H1 (cell line): Measurements from ENCODE around the gene ENTPD2. TPM values are rescaled to one million over a fixed set of nuclear protein-coding genes. Genes with fewer than 3 reads are reported as not detected.
A peak's percentile ranks its signal among the peaks of the same experiment; 100 is the strongest.

ENCODE experiments used
- CTCF ChIA-PET: fragments of 300-600 bp; sonication (Branson Sonifier 250); formaldehyde crosslinking; loops from one replicate; lab custom pipeline; 2021; ENCODE audit not compliant: partially characterized antibody; lab: Charles Lee
- POLR2A ChIA-PET: fragments of 300-600 bp; sonication (Branson Sonifier 250); formaldehyde crosslinking; loops from one replicate; lab custom pipeline; 2021; ENCODE audit warnings: inconsistent platforms; ENCODE audit not compliant: partially characterized antibody; lab: Charles Lee
- DNase-seq, 2 experiments: peaks; one replicate each; pipeline versions ENCODE4 v3.0.0 to v3.0.0-alpha.2; 2010 to 2022; ENCODE audit warnings: low spot score in 2 of 2, low read depth in 1 of 2, mixed read lengths in 1 of 2
- FAIRE-seq: peaks from 2 replicates; lab custom pipeline; 2011; peaks lifted over from hg19 to GRCh38; lab: Jason Lieb, UNC
- H2AFZ ChIP-seq: 2 replicates; pipeline ENCODE4 v1.8.1; 2012; ENCODE audit warnings: low read length, inconsistent platforms
- H2AK5ac ChIP-seq: 2 replicates; pipeline ENCODE4 v1.6.1; 2013; ENCODE audit warnings: low read depth, low read length
- H2BK120ac ChIP-seq: replicated peaks from 2 replicates; pipeline ENCODE3; 2013; ENCODE audit warnings: low read depth, low read length, inconsistent platforms
- H2BK12ac ChIP-seq: 2 replicates; pipeline ENCODE4 v1.6.1; 2013; ENCODE audit warnings: low read depth, low read length
- H2BK15ac ChIP-seq: 2 replicates; pipeline ENCODE4 v1.6.1; 2013; ENCODE audit warnings: low read length
- H2BK20ac ChIP-seq: 2 replicates; pipeline ENCODE4 v1.6.1; 2013; ENCODE audit warnings: low read length
- H2BK5ac ChIP-seq: 2 replicates; pipeline ENCODE4 v1.6.1; 2013; ENCODE audit warnings: low read depth, low read length
- H3K14ac ChIP-seq: 2 replicates; pipeline ENCODE4 v1.6.1; 2013; ENCODE audit warnings: inconsistent platforms; ENCODE audit not compliant: insufficient read length
- H3K18ac ChIP-seq: 2 replicates; pipeline ENCODE4 v1.6.1; 2013; ENCODE audit warnings: low read length; ENCODE audit errors: extremely low read depth
- H3K23ac ChIP-seq: 2 replicates; pipeline ENCODE4 v1.6.1; 2013; ENCODE audit warnings: inconsistent platforms; ENCODE audit not compliant: insufficient read length
- H3K23me2 ChIP-seq: 2 replicates; pipeline ENCODE4 v1.6.1; 2013; ENCODE audit warnings: low read depth, low read length
- H3K27ac ChIP-seq: 2 replicates; pipeline ENCODE4 v1.6.1; 2011; ENCODE audit warnings: low read depth, low read length, inconsistent platforms
- H3K27me3 ChIP-seq, 4 experiments: replicated peaks in 1 of 4; 1 replicate in 1 of 4; 2 replicates in 3 of 4; pipeline versions ENCODE4 v1.6.1 to v1.8.1; 2011 to 2013; ENCODE audit warnings: low read length in 3 of 4, mild to moderate bottlenecking in 3 of 4, inconsistent platforms in 2 of 4, mixed read lengths in 2 of 4, moderate library complexity in 1 of 4; ENCODE audit not compliant: control insufficient read depth in 3 of 4, insufficient read depth in 3 of 4; ENCODE audit errors: extremely low read depth in 1 of 4
- H3K36me3 ChIP-seq, 4 experiments: 2 replicates each; pipeline versions ENCODE4 v1.6.1 to v1.8.1; 2011 to 2013; ENCODE audit warnings: mild to moderate bottlenecking in 4 of 4, low read length in 3 of 4, moderate library complexity in 2 of 4, control low read depth in 1 of 4, inconsistent platforms in 1 of 4; ENCODE audit not compliant: insufficient read depth in 4 of 4, control insufficient read depth in 2 of 4
- H3K4ac ChIP-seq: replicated peaks from 2 replicates; pipeline ENCODE3; 2013; ENCODE audit warnings: low read length, low read depth, mixed read lengths, inconsistent platforms; ENCODE audit not compliant: insufficient read length
- H3K4me1 ChIP-seq, 4 experiments: replicated peaks in 1 of 4; 1 replicate in 1 of 4; 2 replicates in 3 of 4; pipeline versions ENCODE4 v1.6.1 to v1.8.1; 2011 to 2013; ENCODE audit warnings: low read length in 3 of 4, inconsistent platforms in 2 of 4, mixed read lengths in 1 of 4; ENCODE audit not compliant: insufficient read depth in 4 of 4, control insufficient read depth in 3 of 4
- H3K4me2 ChIP-seq, 2 experiments: 2 replicates each; pipeline versions ENCODE4 v1.6.1 to v1.8.1; 2011 to 2013; ENCODE audit warnings: low read depth in 2 of 2, low read length in 2 of 2, control low read depth in 1 of 2, inconsistent platforms in 1 of 2, mild to moderate bottlenecking in 1 of 2; ENCODE audit not compliant: insufficient read depth in 1 of 2
- H3K4me3 ChIP-seq, 4 experiments: fragments of 200-600, 300-600 bp in 1 of 4; sonication (generic), shearing (Covaris generic), sonication (Bioruptor Twin) in 1 of 4; 2 replicates each; pipeline versions ENCODE4 v1.5.1 to v1.8.1; 2011 to 2016; ENCODE audit warnings: low read length in 4 of 4, low read depth in 3 of 4, control low read depth in 2 of 4, inconsistent platforms in 2 of 4, mild to moderate bottlenecking in 2 of 4, mixed read lengths in 1 of 4, moderate library complexity in 1 of 4; ENCODE audit not compliant: insufficient read depth in 2 of 4; ENCODE audit errors: extremely low read depth in 1 of 4
- H3K56ac ChIP-seq: replicated peaks from 2 replicates; pipeline ENCODE3; 2013; ENCODE audit warnings: low read depth, mild to moderate bottlenecking, mixed read lengths, low read length, inconsistent platforms; ENCODE audit not compliant: insufficient read length
- H3K79me1 ChIP-seq: 2 replicates; pipeline ENCODE4 v1.6.1; 2013; ENCODE audit warnings: low read depth, low read length, control low read depth
- H3K79me2 ChIP-seq, 2 experiments: 2 replicates each; pipeline versions ENCODE4 v1.6.1 to v1.8.1; 2012 to 2013; ENCODE audit warnings: low read length in 2 of 2, mild to moderate bottlenecking in 2 of 2, inconsistent platforms in 1 of 2; ENCODE audit not compliant: insufficient read depth in 2 of 2, control insufficient read depth in 1 of 2
- H3K9ac ChIP-seq, 4 experiments: replicated peaks in 1 of 4; 1 replicate in 1 of 4; 2 replicates in 3 of 4; pipeline versions ENCODE4 v1.6.1 to v1.8.1; 2011 to 2013; ENCODE audit warnings: low read depth in 3 of 4, low read length in 3 of 4, control low read depth in 2 of 4, mild to moderate bottlenecking in 2 of 4, moderate library complexity in 2 of 4, inconsistent platforms in 1 of 4; ENCODE audit errors: extremely low read depth in 1 of 4
- H3K9me3 ChIP-seq, 2 experiments: 2 replicates each; pipeline versions ENCODE4 v1.6.1 to v1.8.1; 2012 to 2013; ENCODE audit warnings: mild to moderate bottlenecking in 2 of 2, moderate library complexity in 2 of 2, control low read depth in 1 of 2, inconsistent platforms in 1 of 2, low read depth in 1 of 2, low read length in 1 of 2, mixed read lengths in 1 of 2; ENCODE audit not compliant: insufficient read depth in 2 of 2
- H4K20me1 ChIP-seq, 2 experiments: replicated peaks in 1 of 2; 2 replicates each; pipeline versions ENCODE3 to v1.8.1; 2011 to 2013; ENCODE audit warnings: inconsistent platforms in 2 of 2, low read length in 2 of 2, mild to moderate bottlenecking in 1 of 2; ENCODE audit not compliant: insufficient read depth in 2 of 2, control insufficient read depth in 1 of 2
- H4K5ac ChIP-seq: 2 replicates; pipeline ENCODE4 v1.6.1; 2013; ENCODE audit warnings: low read length, low read depth, mixed read lengths, inconsistent platforms; ENCODE audit not compliant: insufficient read length
- H4K8ac ChIP-seq: 2 replicates; pipeline ENCODE4 v1.8.0; 2013; ENCODE audit warnings: mild to moderate bottlenecking, moderate library complexity, low read length, inconsistent platforms; ENCODE audit not compliant: insufficient read depth; ENCODE audit errors: extremely low read depth
- H4K91ac ChIP-seq: replicated peaks from 2 replicates; pipeline ENCODE3; 2013; ENCODE audit warnings: low read length, mixed read lengths, inconsistent platforms; ENCODE audit not compliant: insufficient read length
- ASH2L ChIP-seq: fragments of 200-600, 300-600 bp; sonication (generic); IDR thresholded peaks from one replicate; pipeline ENCODE4 v1.7.1; 2017; ENCODE audit warnings: low read length
- BCL11A ChIP-seq, 2 experiments: IDR thresholded peaks; one replicate each; pipeline ENCODE4 v1.6.1; 2011; ENCODE audit warnings: low read depth in 2 of 2, low read length in 2 of 2, mild to moderate bottlenecking in 2 of 2
- CHD2 ChIP-seq: IDR thresholded peaks from 2 replicates; pipeline ENCODE4 v1.6.1; 2012; ENCODE audit warnings: low read length, improper control_type of control experiment
- FOSL1 ChIP-seq: IDR thresholded peaks from 2 replicates; pipeline ENCODE4 v1.6.1; 2011; ENCODE audit warnings: mild to moderate bottlenecking, low read depth, low read length, moderate library complexity; ENCODE audit not compliant: insufficient read depth
- HDAC6 ChIP-seq: IDR thresholded peaks from one replicate; pipeline ENCODE4 v1.7.1; 2012; ENCODE audit warnings: low read depth, mild to moderate bottlenecking, inconsistent platforms, low read length, moderate library complexity
- JUND ChIP-seq: IDR thresholded peaks from 2 replicates; pipeline ENCODE4 v1.6.1; 2011; ENCODE audit warnings: mild to moderate bottlenecking, improper control_type of control experiment, low read length
- NANOG ChIP-seq: IDR thresholded peaks from 2 replicates; pipeline ENCODE4 v1.6.1; 2011; ENCODE audit warnings: low read length, low read depth, mild to moderate bottlenecking, inconsistent platforms; ENCODE audit not compliant: insufficient read depth, poor library complexity, severe bottlenecking
- NRF1 ChIP-seq: IDR thresholded peaks from 2 replicates; pipeline ENCODE4 v1.6.1; 2011; ENCODE audit warnings: mild to moderate bottlenecking, low read depth, low read length, improper control_type of control experiment
- POLR2A ChIP-seq, 2 experiments: IDR thresholded peaks; 1 replicate in 1 of 2; 2 replicates in 1 of 2; pipeline ENCODE4 v1.6.1; 2011; ENCODE audit warnings: low read depth in 2 of 2, low read length in 2 of 2, mild to moderate bottlenecking in 2 of 2; ENCODE audit errors: control extremely low read depth in 1 of 2
- SP1 ChIP-seq: IDR thresholded peaks from 2 replicates; pipeline ENCODE4 v1.6.1; 2011; ENCODE audit warnings: low read depth, low read length
- SP2 ChIP-seq: IDR thresholded peaks from 2 replicates; pipeline ENCODE4 v1.6.1; 2012; ENCODE audit warnings: mild to moderate bottlenecking, low read length, inconsistent platforms
- SUZ12 ChIP-seq: fragments of 200-600 bp; sonication (generic); IDR thresholded peaks from 2 replicates; pipeline ENCODE4 v1.6.1; 2012; ENCODE audit warnings: mild to moderate bottlenecking, inconsistent platforms, low read length, moderate library complexity, mixed read lengths
- TCF12 ChIP-seq: IDR thresholded peaks from 2 replicates; pipeline ENCODE4 v1.6.1; 2011; ENCODE audit warnings: low read depth, mild to moderate bottlenecking, low read length
- WGBS, 2 experiments: shearing (Covaris generic) in 1 of 2; methylation state at CpG; one replicate each; pipeline versions ENCODE4 v1.1.6 to v1.1.7; 2013 to 2015; ENCODE audit warnings: low lambda C conversion rate in 2 of 2, mixed read lengths in 2 of 2, inconsistent platforms in 1 of 2, low coverage in 1 of 2, missing lambda C conversion rate in 1 of 2; ENCODE audit not compliant: insufficient replicate concordance in 2 of 2, insufficient coverage in 1 of 2, insufficient read length in 1 of 2; ENCODE audit errors: extremely low coverage in 1 of 2, missing lambda C conversion rate in 1 of 2; 5-methylcytosine and 5-hydroxymethylcytosine counted together
- polyA plus RNA-seq, 7 experiments: library from polyadenylated mRNA; depleted of rRNA in 3 of 7; stranded (reverse) in 5 of 7; unstranded in 2 of 7; fragments of >200 nt in 5 of 7; fragments of 200-250 nt in 2 of 7; gene quantifications; 1 replicate in 5 of 7; 2 replicates in 1 of 7; 4 replicates in 1 of 7; pipeline versions ENCODE4 v1.2.1 to v1.2.3, GENCODE V29; 2011 to 2013; ENCODE audit warnings: missing spikeins in 2 of 7, mixed read lengths in 2 of 7
- total RNA-seq: library from RNA; stranded (reverse); fragmentation: NEBNext Ultra II Directional; extraction: Animal tissue kit (Norgen Biotek cat#: 25700); gene quantifications from 2 replicates; pipeline ENCODE4 v1.2.1, GENCODE V29; 2021
- TF ChIP-seq, protein P1 (sequence below): IDR thresholded peaks from 2 replicates; pipeline ENCODE4 v1.6.1; 2012; ENCODE audit warnings: low read length, inconsistent platforms

ENTPD2 gene
- total and polyA plus RNA-seq, 2 of the 8 experiments (the other 6 are each of a cell fraction or from before 2014, with no cell fraction given): 0.65 to 3.8 TPM

DNA sequence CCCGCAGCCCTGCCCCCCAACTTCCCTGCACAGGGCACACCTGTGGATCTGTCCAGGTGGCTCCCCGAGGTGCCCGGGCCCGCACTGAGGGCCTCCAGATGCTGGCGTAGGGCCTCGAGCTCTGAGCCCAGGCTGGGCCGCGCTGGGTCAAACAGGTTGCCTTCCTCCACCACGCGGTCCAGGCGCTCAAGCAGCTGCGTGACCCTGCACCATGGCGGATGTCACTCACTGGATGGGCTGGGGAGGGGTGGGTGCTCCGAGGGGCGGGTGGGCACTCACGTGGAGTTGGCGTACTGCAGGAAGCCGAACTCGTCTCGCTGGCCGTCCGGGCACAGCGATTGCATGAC, 31.2 kb downstream of the ENTPD2 start:
- H2BK20ac ChIP-seq: no peak overlapping the region
- no peak overlapping the region for H3K4me2 ChIP-seq
- TF ChIP-seq FOSL1: no peak
- TF ChIP-seq NRF1: no peak
- TF ChIP-seq TCF12: no peak
- no peak for TF ChIP-seq BCL11A (IDR thresholded peaks at IDR 0.05; ENCODE audit: low read depth in 2 of 2, low read length in 2 of 2)
- TF ChIP-seq SUZ12: no peak
- no peak for TF ChIP-seq NANOG
- TF ChIP-seq, protein P1, sequence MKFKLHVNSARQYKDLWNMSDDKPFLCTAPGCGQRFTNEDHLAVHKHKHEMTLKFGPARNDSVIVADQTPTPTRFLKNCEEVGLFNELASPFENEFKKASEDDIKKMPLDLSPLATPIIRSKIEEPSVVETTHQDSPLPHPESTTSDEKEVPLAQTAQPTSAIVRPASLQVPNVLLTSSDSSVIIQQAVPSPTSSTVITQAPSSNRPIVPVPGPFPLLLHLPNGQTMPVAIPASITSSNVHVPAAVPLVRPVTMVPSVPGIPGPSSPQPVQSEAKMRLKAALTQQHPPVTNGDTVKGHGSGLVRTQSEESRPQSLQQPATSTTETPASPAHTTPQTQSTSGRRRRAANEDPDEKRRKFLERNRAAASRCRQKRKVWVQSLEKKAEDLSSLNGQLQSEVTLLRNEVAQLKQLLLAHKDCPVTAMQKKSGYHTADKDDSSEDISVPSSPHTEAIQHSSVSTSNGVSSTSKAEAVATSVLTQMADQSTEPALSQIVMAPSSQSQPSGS: no peak
- TF ChIP-seq POLR2A (IDR thresholded peaks at IDR 0.05; ENCODE audit: control extremely low read depth in 1 of 2, low read depth in 2 of 2, low read length in 2 of 2): no peak
- no peak for TF ChIP-seq SP1
- TF ChIP-seq JUND: no peak
- TF ChIP-seq HDAC6: no peak
- no peak for TF ChIP-seq ASH2L
- TF ChIP-seq CHD2: no peak
- TF ChIP-seq SP2: no peak

More for the DNA sequence above, 31.2 kb downstream of the ENTPD2 start:
- CTCF ChIA-PET: interaction anchor here (0.6 to 7.2 kb wide), 13 partner anchors 8 to 235 kb away, joined by 3 to 54 read pairs (median 4); partner anchors contain the start of genes ABCA2, FUT7, LCNL1 and PAXX
- no peak overlapping the region for H3K14ac ChIP-seq
- no peak overlapping the region for H2AK5ac ChIP-seq
- H2BK120ac ChIP-seq: no peak overlapping the region
- H4K8ac ChIP-seq: no peak overlapping the region
- no peaks in the 10 kb centered on the region; the same call in 1 of the 2 replicates for H3K23me2 ChIP-seq
- no peak overlapping the region for H3K4ac ChIP-seq
- no peak overlapping the region for H3K27ac ChIP-seq
- no peak overlapping the region for H3K18ac ChIP-seq
- H3K4me3 ChIP-seq: no peak overlapping the region
- no peaks in the 10 kb centered on the region for H3K79me2 ChIP-seq
- no peak overlapping the region for H2BK12ac ChIP-seq
- H2BK15ac ChIP-seq: peak overlapping the region; percentile 61; the same call in 1 of the 2 replicates
- peaks cover 0 to 8% of the 10 kb centered on the region in 2 experiments for H4K20me1 ChIP-seq
- peak overlapping the region; percentile 61; the same call in 1 of the 2 replicates for H2BK5ac ChIP-seq
- POLR2A ChIA-PET: interaction anchor here (0.9 to 1.1 kb wide), 2 partner anchors 30 to 222 kb away, joined by 4 read pairs; no protein-coding TSS in a partner anchor
- no peaks in the 10 kb centered on the region for H3K36me3 ChIP-seq
- peaks cover 1 to 15% (median 10%) of the 10 kb centered on the region in 4 experiments; a peak in 6 of 7 replicates for H3K27me3 ChIP-seq
- no peak overlapping the region for H2AFZ ChIP-seq
- no peaks in the 10 kb centered on the region for H3K9me3 ChIP-seq
- H3K4me1 ChIP-seq: peaks cover 0 to 9% (median 7%) of the 10 kb centered on the region in 4 experiments; a peak in 5 of 7 replicates
- FAIRE-seq (no peak), DNase-seq (no peak)
- no peak overlapping the region for H4K91ac ChIP-seq
- no peak overlapping the region for H3K9ac ChIP-seq
- WGBS, 2 experiments: 94% methylated on average over 11 of the region's 23 CpGs; no CpG with 5 or more reads in 1 of the 2 experiments
- H3K56ac ChIP-seq: no peak overlapping the region
- no peak overlapping the region for H4K5ac ChIP-seq
- no peak overlapping the region for H3K23ac ChIP-seq
- no peaks in the 10 kb centered on the region for H3K79me1 ChIP-seq
